A549 (cell line): ENCODE results near the gene PRTN3.
"Not testable (repeated sequence)": the region's sequence is repeated elsewhere in the genome, so short reads cannot be mapped to it uniquely, and the experiment has no call there.

ENCODE experiments used
- CEBPB ChIP-seq, 2 experiments: fragments of >200 bp in 1 of 2; sonication (Bioruptor Twin) in 1 of 2; formaldehyde crosslinking in 1 of 2; IDR thresholded peaks; 2 replicates each; pipeline ENCODE4 v1.6.1; 2012 to 2016
- CHD2 ChIP-seq: fragments of 150-350 bp; IDR thresholded peaks from 2 replicates; pipeline ENCODE4 v1.6.1; 2014; ENCODE audit warnings: low read length; ENCODE audit not compliant: partially characterized antibody
- PHF8 ChIP-seq: fragments of 200-600 bp; sonication (generic); IDR thresholded peaks from 2 replicates; pipeline ENCODE4 v1.6.1; 2016; ENCODE audit warnings: low read depth, mild to moderate bottlenecking, antibody characterized with exemption, moderate library complexity, borderline replicate concordance
- POLR2A ChIP-seq: IDR thresholded peaks from 2 replicates; pipeline ENCODE4 v1.6.1; 2012; ENCODE audit warnings: mild to moderate bottlenecking, low read length
- RAD21 ChIP-seq, 2 experiments: fragments of >200 bp in 1 of 2; sonication (Bioruptor Twin) in 1 of 2; formaldehyde crosslinking in 1 of 2; IDR thresholded peaks in 1 of 2; conservative IDR thresholded peaks in 1 of 2; 2 replicates in 1 of 2; 3 replicates in 1 of 2; pipeline ENCODE4 v1.6.1; 2012 to 2018; ENCODE audit warnings: inconsistent platforms in 1 of 2
- RNF2 ChIP-seq: fragments of 200-600 bp; sonication (generic); IDR thresholded peaks from 2 replicates; pipeline ENCODE4 v1.6.1; 2016; ENCODE audit warnings: low read depth, mild to moderate bottlenecking, antibody characterized with exemption, moderate library complexity, borderline replicate concordance
- SREBF2 ChIP-seq: fragments of 450-650 bp; IDR thresholded peaks from 2 replicates; pipeline ENCODE4 v1.6.1; 2014; ENCODE audit warnings: mild to moderate bottlenecking, moderate library complexity
- TF ChIP-seq, protein P1 (sequence below): fragments of >200 bp; sonication (Bioruptor Twin); formaldehyde crosslinking; IDR thresholded peaks from 3 replicates; pipeline ENCODE4 v1.5.1; 2016
- TF ChIP-seq, protein P2 (sequence below): fragments of 200-600 bp; sonication (generic); IDR thresholded peaks from 2 replicates; pipeline ENCODE4 v1.6.1; 2016; ENCODE audit warnings: antibody characterized with exemption, mild to moderate bottlenecking, moderate library complexity
- TF ChIP-seq, protein P3 (sequence below): fragments of >200 bp; sonication (Bioruptor Twin); formaldehyde crosslinking; IDR thresholded peaks from 3 replicates; pipeline ENCODE4 v1.6.1; 2016

DNA sequence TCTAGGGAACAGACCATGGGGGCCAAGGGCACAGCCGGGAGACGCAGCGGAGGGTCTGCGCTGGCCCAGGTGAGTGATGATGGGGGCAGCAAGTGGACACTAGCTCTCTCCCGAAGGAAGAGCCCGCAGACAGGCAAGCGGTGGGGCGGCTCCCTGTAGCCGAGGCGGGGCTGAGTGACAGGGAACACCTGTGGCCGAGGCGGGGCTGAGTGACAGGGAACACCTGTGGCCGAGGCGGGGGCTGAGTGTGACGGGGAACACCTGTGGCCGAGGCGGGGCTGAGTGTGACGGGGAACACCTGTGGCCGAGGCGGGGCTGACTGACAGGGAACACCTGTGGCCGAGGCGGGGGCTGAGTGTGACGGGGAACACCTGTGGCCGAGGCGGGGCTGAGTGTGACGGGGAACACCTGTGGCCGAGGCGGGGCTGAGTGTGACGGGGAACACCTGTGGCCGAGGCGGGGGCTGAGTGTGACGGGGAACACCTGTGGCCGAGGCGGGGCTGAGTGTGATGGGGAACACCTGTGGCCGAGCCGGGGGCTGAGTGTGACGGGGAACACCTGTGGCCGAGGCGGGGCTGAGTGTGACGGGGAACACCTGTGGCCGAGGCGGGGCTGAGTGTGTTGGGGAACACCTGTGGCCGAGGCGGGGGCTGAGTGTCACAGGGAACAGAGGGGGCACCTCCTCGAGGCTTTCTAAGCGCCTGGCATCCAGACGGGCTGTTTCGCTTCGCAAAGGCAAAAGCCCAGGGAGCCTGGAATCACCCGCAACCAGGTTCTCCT, 50.8 kb downstream of the PRTN3 start:
- TF ChIP-seq, protein P1, sequence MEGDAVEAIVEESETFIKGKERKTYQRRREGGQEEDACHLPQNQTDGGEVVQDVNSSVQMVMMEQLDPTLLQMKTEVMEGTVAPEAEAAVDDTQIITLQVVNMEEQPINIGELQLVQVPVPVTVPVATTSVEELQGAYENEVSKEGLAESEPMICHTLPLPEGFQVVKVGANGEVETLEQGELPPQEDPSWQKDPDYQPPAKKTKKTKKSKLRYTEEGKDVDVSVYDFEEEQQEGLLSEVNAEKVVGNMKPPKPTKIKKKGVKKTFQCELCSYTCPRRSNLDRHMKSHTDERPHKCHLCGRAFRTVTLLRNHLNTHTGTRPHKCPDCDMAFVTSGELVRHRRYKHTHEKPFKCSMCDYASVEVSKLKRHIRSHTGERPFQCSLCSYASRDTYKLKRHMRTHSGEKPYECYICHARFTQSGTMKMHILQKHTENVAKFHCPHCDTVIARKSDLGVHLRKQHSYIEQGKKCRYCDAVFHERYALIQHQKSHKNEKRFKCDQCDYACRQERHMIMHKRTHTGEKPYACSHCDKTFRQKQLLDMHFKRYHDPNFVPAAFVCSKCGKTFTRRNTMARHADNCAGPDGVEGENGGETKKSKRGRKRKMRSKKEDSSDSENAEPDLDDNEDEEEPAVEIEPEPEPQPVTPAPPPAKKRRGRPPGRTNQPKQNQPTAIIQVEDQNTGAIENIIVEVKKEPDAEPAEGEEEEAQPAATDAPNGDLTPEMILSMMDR: not testable (repeated sequence)
- not testable (repeated sequence) for TF ChIP-seq CEBPB (IDR thresholded peaks at IDR 0.05); PHF8; SREBF2; RAD21 (conservative IDR thresholded peaks at IDR 0.05 in 1 of 2, IDR thresholded peaks at IDR 0.05 in 1 of 2); RNF2; CHD2; POLR2A
- TF ChIP-seq, protein P2, sequence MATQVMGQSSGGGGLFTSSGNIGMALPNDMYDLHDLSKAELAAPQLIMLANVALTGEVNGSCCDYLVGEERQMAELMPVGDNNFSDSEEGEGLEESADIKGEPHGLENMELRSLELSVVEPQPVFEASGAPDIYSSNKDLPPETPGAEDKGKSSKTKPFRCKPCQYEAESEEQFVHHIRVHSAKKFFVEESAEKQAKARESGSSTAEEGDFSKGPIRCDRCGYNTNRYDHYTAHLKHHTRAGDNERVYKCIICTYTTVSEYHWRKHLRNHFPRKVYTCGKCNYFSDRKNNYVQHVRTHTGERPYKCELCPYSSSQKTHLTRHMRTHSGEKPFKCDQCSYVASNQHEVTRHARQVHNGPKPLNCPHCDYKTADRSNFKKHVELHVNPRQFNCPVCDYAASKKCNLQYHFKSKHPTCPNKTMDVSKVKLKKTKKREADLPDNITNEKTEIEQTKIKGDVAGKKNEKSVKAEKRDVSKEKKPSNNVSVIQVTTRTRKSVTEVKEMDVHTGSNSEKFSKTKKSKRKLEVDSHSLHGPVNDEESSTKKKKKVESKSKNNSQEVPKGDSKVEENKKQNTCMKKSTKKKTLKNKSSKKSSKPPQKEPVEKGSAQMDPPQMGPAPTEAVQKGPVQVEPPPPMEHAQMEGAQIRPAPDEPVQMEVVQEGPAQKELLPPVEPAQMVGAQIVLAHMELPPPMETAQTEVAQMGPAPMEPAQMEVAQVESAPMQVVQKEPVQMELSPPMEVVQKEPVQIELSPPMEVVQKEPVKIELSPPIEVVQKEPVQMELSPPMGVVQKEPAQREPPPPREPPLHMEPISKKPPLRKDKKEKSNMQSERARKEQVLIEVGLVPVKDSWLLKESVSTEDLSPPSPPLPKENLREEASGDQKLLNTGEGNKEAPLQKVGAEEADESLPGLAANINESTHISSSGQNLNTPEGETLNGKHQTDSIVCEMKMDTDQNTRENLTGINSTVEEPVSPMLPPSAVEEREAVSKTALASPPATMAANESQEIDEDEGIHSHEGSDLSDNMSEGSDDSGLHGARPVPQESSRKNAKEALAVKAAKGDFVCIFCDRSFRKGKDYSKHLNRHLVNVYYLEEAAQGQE: not testable (repeated sequence)
- TF ChIP-seq, protein P3, sequence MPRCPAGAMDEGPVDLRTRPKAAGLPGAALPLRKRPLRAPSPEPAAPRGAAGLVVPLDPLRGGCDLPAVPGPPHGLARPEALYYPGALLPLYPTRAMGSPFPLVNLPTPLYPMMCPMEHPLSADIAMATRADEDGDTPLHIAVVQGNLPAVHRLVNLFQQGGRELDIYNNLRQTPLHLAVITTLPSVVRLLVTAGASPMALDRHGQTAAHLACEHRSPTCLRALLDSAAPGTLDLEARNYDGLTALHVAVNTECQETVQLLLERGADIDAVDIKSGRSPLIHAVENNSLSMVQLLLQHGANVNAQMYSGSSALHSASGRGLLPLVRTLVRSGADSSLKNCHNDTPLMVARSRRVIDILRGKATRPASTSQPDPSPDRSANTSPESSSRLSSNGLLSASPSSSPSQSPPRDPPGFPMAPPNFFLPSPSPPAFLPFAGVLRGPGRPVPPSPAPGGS: not testable (repeated sequence)
